Measurements from ENCODE around the gene FOXO6. TPM values are rescaled to one million over a fixed set of nuclear protein-coding genes. Genes with fewer than 3 reads are reported as not detected.

Gene FOXO6
- total and polyA plus RNA-seq, 2 donors: 1.1 to 1.6 TPM

DNA sequence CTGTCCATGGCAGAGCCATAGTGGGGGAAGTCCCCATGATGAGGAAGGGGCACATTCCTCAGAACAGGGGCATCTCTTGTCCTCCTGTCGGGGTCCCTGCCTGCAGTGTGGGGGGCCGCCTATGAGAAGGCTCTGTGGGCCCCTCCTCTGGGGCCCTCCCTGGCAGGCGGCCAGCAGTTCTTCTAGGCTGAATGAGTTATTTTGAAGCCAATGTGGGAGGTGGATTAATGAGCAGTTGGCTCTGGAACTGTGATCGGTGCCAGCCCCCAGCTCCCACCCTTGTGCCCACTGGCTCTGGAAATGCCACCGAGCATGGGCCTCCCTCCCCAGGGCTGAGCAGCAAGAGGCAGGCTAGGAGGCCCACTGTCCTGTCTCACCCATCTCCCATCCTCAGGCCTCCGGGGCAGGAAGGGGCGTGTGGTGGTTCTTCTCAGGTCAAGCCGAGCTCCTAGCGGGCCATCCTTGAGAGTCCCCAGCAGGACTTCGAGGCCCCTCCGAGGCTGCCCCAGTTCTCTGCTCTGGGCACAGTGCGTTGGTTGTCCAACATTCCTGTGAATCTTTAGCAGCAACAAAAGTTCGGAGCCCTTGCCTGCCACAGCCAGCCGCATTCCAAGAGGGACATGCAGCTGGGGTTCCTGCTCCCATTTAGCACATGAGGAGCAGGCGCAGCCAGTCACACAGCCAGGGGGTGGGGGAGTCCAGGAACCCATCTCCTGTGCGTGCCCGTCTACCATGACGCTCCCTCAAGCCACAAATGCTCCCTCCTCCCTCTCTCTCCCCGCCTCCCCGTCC, 66.1 kb downstream of the FOXO6 start:
- Histone ChIP-seq H3K36me3 (ENCODE audit: control insufficient read depth in 2 of 2, insufficient read depth in 2 of 2, low read length in 1 of 2) (no peaks in the 10 kb centered on the region), H3K4me3 (ENCODE audit: low read length in 2 of 2) (no peak overlapping the region), H3K4me1 (ENCODE audit: control insufficient read depth in 2 of 2, insufficient read depth in 2 of 2, low read length in 2 of 2) (no peaks in the 10 kb centered on the region), H3K27ac (ENCODE audit: low read depth in 1 of 2, low read length in 1 of 2) (no peak overlapping the region), H3K9me3 (ENCODE audit: control insufficient read depth in 2 of 2, insufficient read depth in 1 of 2, low read length in 1 of 2) (no peaks in the 10 kb centered on the region), H3K27me3 (ENCODE audit: control insufficient read depth in 2 of 2, insufficient read depth in 1 of 2, low read length in 1 of 2) (peaks cover 0 to 3% of the 10 kb centered on the region in 2 donors)
- 93% methylated on average over 20 of the region's 20 CpGs for WGBS
- DNase-seq (ENCODE audit: low read depth in 6 of 9, low spot score in 9 of 9): no peak

DNA sequence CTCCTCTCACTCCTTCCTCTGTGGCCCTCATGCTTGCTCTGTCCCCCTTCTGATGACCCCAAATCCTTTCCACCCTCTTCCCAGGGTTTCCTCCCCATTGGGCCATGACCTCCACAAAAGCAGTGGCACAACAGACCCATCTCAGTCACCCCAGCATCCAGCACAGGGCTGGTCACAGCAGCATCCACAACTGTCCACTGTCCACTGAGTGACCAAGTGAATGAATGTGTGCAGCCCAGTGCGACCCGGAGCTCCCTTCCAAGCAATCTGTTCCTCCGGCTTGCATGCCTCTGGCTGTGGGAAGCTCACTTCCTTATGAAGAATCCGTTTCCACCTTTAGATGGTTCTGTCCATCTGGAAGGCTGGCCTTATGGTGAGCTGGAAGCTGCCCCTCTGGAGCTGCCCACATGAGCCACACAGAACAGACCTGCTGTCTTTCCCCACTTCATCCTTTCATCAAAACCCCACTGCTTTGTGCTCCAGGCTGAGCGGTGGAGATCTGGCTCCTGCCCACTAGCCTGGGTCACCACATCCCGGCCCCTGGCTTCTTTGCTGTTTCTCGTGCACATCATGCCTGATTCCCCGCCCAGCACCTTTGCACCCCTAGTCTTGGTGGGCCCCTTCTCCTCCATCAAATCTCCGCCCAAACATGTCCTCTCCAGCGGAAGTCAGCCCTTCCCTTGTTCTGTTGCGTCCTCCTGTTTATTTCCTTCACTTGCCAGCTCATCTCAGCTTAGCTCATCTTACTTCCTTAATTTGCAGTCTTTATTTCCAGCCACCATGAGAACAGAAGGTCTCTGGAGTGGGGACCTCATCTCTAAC, 66.9 kb downstream of the FOXO6 start:
- Histone ChIP-seq H3K4me1 (ENCODE audit: control insufficient read depth in 2 of 2, insufficient read depth in 2 of 2, low read length in 2 of 2) (no peaks in the 10 kb centered on the region), H3K36me3 (ENCODE audit: control insufficient read depth in 2 of 2, insufficient read depth in 2 of 2, low read length in 1 of 2) (no peaks in the 10 kb centered on the region), H3K27ac (ENCODE audit: low read depth in 1 of 2, low read length in 1 of 2) (no peak overlapping the region), H3K27me3 (ENCODE audit: control insufficient read depth in 2 of 2, insufficient read depth in 1 of 2, low read length in 1 of 2) (peaks cover 0 to 8% of the 10 kb centered on the region in 2 donors), H3K4me3 (ENCODE audit: low read length in 2 of 2) (no peak overlapping the region), H3K9me3 (ENCODE audit: control insufficient read depth in 2 of 2, insufficient read depth in 1 of 2, low read length in 1 of 2) (no peaks in the 10 kb centered on the region)
- DNase-seq (ENCODE audit: low read depth in 6 of 9, low spot score in 9 of 9): no peak
- 88% methylated on average over 11 of the region's 11 CpGs for WGBS

DNA sequence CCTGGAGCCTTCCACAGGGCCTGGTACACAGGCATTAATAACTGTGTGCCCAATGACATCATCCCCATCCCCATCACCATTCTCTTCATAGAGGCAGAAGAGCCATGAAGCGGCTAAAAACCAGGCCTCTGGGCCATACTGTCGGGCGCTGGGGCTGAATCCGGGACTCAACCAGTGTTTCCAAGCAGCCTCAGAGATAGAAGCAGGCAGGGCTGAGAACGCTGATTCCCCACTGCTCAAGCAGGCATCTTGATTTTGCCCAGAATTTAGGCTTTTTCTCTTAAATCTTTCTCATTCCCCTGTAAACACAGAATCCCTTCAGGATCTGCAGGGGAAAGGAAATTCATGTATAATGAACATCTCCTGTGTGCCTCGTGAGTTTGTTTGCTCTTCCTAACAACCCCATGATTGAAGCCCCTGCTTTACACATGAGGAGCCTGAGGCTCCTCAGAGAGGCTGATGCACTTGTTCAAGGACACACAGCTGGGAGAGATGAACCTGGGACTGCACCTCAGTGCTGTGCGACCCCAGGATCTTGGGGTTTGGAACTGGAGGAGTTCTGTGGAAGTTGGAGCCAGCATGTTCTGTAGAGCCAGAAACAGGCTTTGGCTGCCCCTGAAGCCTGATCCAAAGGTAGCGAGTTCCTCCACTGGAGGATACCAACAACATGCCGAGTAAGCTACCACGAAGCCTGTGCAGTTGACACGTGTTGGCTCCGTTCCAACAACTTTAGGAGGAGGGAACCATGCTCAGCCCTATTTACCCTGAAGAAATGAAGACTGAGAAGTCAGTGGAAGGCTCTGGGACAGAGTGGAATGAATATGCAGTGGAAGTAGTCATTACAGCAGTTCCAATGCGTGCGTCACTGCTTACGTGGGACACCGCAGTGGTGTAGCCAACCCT, 67.8 kb downstream of the FOXO6 start:
- H3K27ac ChIP-seq (ENCODE audit: low read depth in 1 of 2, low read length in 1 of 2): no peak overlapping the region
- peaks cover 0 to 13% of the 10 kb centered on the region in 2 donors for H3K27me3 ChIP-seq (ENCODE audit: control insufficient read depth in 2 of 2, insufficient read depth in 1 of 2, low read length in 1 of 2)
- no peak overlapping the region for H3K4me3 ChIP-seq (ENCODE audit: low read length in 2 of 2)
- WGBS: 92% methylated on average over 16 of the region's 16 CpGs
- H3K4me1 ChIP-seq (ENCODE audit: control insufficient read depth in 2 of 2, insufficient read depth in 2 of 2, low read length in 2 of 2): no peaks in the 10 kb centered on the region
- H3K36me3 ChIP-seq (ENCODE audit: control insufficient read depth in 2 of 2, insufficient read depth in 2 of 2, low read length in 1 of 2): no peaks in the 10 kb centered on the region
- no peak for DNase-seq (ENCODE audit: low read depth in 6 of 9, low spot score in 9 of 9)
- H3K9me3 ChIP-seq (ENCODE audit: control insufficient read depth in 2 of 2, insufficient read depth in 1 of 2, low read length in 1 of 2): no peaks in the 10 kb centered on the region

DNA sequence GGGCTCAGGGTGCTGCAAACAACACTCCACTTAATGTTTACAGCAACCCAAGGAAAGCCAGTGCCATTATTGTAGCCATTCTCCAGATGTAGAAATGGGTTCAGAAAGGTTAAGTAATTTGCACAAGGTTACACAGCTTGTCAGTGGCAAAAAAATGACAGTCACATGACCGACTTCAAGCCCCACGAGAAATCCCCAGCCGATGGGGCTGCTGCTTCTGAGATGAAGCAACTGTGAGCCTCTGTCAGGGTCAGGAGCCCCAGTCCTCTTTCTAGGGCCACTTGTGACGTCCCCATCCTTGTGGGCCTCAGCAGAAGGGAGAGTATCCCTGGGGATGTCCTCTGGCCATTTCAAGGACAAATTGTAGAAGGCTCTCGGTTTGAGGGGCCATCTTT, 68.4 kb downstream of the FOXO6 start:
- H3K9me3 ChIP-seq (ENCODE audit: control insufficient read depth in 2 of 2, insufficient read depth in 1 of 2, low read length in 1 of 2): no peaks in the 10 kb centered on the region
- DNase-seq (ENCODE audit: low read depth in 6 of 9, low spot score in 9 of 9): no peak
- no peak overlapping the region for H3K4me3 ChIP-seq (ENCODE audit: low read length in 2 of 2)
- H3K27ac ChIP-seq (ENCODE audit: low read depth in 1 of 2, low read length in 1 of 2): no peak overlapping the region
- no peaks in the 10 kb centered on the region for H3K36me3 ChIP-seq (ENCODE audit: control insufficient read depth in 2 of 2, insufficient read depth in 2 of 2, low read length in 1 of 2)
- H3K4me1 ChIP-seq (ENCODE audit: control insufficient read depth in 2 of 2, insufficient read depth in 2 of 2, low read length in 2 of 2): no peaks in the 10 kb centered on the region
- WGBS: 80% methylated on average over 5 of the region's 5 CpGs
- peaks cover 0 to 18% of the 10 kb centered on the region in 2 donors for H3K27me3 ChIP-seq (ENCODE audit: control insufficient read depth in 2 of 2, insufficient read depth in 1 of 2, low read length in 1 of 2)

DNA sequence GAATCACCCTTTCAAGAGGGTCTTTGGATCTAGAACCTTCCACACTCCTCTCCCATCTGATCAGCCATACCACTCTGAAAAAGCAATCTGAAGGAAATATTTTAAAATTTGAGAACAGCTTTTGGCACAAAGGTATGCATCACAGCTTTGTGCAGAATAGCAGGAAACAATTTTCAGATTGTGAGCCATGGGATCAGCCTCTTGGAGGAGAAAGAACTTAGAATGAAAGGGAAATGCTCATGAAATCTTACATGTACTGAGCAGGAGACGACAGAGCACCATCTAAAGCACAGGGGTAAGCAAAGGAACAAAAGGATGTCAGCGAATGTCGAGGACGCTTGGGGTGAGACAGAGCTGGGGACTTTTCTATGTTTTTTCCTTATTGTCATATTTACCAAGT, 68.8 kb downstream of the FOXO6 start:
- WGBS: 89% methylated on average over 4 of the region's 4 CpGs
- no peak for DNase-seq (ENCODE audit: low read depth in 6 of 9, low spot score in 9 of 9)
- no peaks in the 10 kb centered on the region for H3K9me3 ChIP-seq (ENCODE audit: control insufficient read depth in 2 of 2, insufficient read depth in 1 of 2, low read length in 1 of 2)
- no peak overlapping the region for H3K27ac ChIP-seq (ENCODE audit: low read depth in 1 of 2, low read length in 1 of 2)
- no peaks in the 10 kb centered on the region for H3K4me1 ChIP-seq (ENCODE audit: control insufficient read depth in 2 of 2, insufficient read depth in 2 of 2, low read length in 2 of 2)
- no peaks in the 10 kb centered on the region for H3K36me3 ChIP-seq (ENCODE audit: control insufficient read depth in 2 of 2, insufficient read depth in 2 of 2, low read length in 1 of 2)
- H3K4me3 ChIP-seq (ENCODE audit: low read length in 2 of 2): no peak overlapping the region
- H3K27me3 ChIP-seq (ENCODE audit: control insufficient read depth in 2 of 2, insufficient read depth in 1 of 2, low read length in 1 of 2): peaks cover 0 to 22% of the 10 kb centered on the region in 2 donors

DNA sequence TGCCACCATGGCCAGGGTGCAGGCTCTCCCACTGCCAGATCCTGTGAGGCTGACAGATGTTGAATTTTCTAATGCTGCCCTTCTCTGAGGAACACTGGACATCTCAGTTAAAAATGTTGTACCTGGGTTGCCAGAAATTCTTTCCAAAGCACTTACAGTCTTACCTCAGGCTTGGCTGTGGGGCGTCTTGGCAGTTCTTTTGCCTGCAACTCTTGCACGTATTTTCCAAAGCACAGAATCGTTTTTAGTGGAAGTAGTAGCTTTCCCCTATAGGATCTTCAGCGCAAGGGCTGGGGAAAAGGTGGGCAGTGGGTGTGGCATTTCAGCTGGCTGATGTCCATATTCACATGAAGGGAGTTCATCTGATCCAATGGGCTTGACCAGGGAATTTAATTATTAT, 69.3 kb downstream of the FOXO6 start:
- Histone ChIP-seq H3K27ac (ENCODE audit: low read depth in 1 of 2, low read length in 1 of 2) (no peak overlapping the region), H3K4me3 (ENCODE audit: low read length in 2 of 2) (no peak overlapping the region), H3K9me3 (ENCODE audit: control insufficient read depth in 2 of 2, insufficient read depth in 1 of 2, low read length in 1 of 2) (no peaks in the 10 kb centered on the region), H3K27me3 (ENCODE audit: control insufficient read depth in 2 of 2, insufficient read depth in 1 of 2, low read length in 1 of 2) (peaks cover 0 to 28% of the 10 kb centered on the region in 2 donors), H3K4me1 (ENCODE audit: control insufficient read depth in 2 of 2, insufficient read depth in 2 of 2, low read length in 2 of 2) (no peaks in the 10 kb centered on the region), H3K36me3 (ENCODE audit: control insufficient read depth in 2 of 2, insufficient read depth in 2 of 2, low read length in 1 of 2) (no peaks in the 10 kb centered on the region)
- WGBS: 95% methylated on average over 4 of the region's 4 CpGs
- no peak for DNase-seq (ENCODE audit: low read depth in 6 of 9, low spot score in 9 of 9)

DNA sequence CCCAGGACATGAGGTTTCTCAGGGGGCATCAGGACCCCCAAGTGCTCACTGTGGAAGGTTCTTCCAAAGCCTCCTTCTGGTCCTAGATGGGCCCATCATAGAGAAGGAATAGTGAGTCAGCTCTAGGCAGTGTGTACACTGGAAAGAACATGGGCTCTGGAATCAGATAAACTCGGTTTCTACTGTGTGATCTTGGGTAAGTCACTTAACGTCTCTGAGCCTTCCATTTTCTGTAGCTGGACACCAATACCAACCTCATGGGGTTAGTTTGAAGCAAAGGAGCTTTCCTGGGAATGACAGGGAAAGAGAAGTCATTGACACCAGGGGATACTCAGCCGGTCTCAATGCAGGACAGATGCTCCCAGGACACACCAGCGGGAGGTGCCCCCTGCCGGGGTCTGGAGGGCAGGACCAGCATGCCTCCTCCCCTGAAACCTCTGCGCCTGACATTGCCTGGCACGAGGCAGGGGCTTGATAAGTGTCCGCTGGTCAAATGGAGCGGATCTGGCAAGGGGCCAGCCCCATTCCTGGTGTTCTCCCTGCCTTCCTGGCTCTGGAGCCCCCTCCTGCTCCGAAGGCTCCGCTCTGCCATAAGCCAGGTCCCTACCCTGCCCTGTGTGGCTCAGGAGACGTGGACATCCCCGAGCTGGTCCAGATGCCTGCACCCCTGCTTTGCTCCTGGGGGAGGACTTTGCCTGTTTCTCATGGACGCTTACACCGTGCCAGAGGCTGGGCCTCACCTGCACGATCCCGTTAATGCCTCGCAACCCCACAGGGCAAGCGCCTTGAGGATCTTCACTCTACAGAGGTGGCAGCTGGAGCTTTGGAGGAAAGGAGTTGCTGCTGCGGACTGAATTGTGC, 70.5 kb downstream of the FOXO6 start:
- Histone ChIP-seq H3K36me3 (ENCODE audit: control insufficient read depth in 2 of 2, insufficient read depth in 2 of 2, low read length in 1 of 2) (no peaks in the 10 kb centered on the region), H3K27ac (ENCODE audit: low read depth in 1 of 2, low read length in 1 of 2) (no peak overlapping the region), H3K4me1 (ENCODE audit: control insufficient read depth in 2 of 2, insufficient read depth in 2 of 2, low read length in 2 of 2) (no peaks in the 10 kb centered on the region), H3K4me3 (ENCODE audit: low read length in 2 of 2) (no peak overlapping the region), H3K9me3 (ENCODE audit: control insufficient read depth in 2 of 2, insufficient read depth in 1 of 2, low read length in 1 of 2) (no peaks in the 10 kb centered on the region), H3K27me3 (ENCODE audit: control insufficient read depth in 2 of 2, insufficient read depth in 1 of 2, low read length in 1 of 2) (peaks cover 0 to 38% of the 10 kb centered on the region in 2 donors)
- no peak for DNase-seq (ENCODE audit: low read depth in 6 of 9, low spot score in 9 of 9)
- WGBS: 98% methylated on average over 20 of the region's 20 CpGs

Data from thymus (tissue), 11 donors.